ENCODE measurements around the gene CIROP. TPM values are rescaled to one million over a fixed set of nuclear protein-coding genes. Genes with fewer than 3 reads are reported as not detected.

CIROP gene
- total and polyA plus RNA-seq, 4 donors, result 0.06 to 0.61 (median 0.10) TPM

GRCh38 chr14:23089498-23090253, 15.1 kb downstream of the CIROP start:
- WGBS (ENCODE audit: insufficient coverage), result 100% methylated on average over 4 of the region's 12 CpGs
- DNase-seq (ENCODE audit: low read depth in 4 of 6, low spot score in 6 of 6), result no peak
- Histone ChIP-seq H3K9me3 (ENCODE audit: control insufficient read depth, insufficient read depth, low read length) (no peaks in the 10 kb centered on the region), H3K27me3 (ENCODE audit: control insufficient read depth, insufficient read depth, low read length) (no peaks in the 10 kb centered on the region), H3K36me3 (ENCODE audit: control insufficient read depth, insufficient read depth, low read length) (peaks cover 28% of the 10 kb centered on the region), H3K4me1 (ENCODE audit: control insufficient read depth, insufficient read depth, low read length) (no peaks in the 10 kb centered on the region), H3K27ac (ENCODE audit: low read depth, low read length) (no peak overlapping the region), H3K4me3 (ENCODE audit: low read depth, low read length) (no peak overlapping the region)

- DNase-seq (ENCODE audit: low read depth in 4 of 6, low spot score in 6 of 6), result no peak
- Histone ChIP-seq H3K27ac (ENCODE audit: low read depth, low read length) (no peak overlapping the region), H3K36me3 (ENCODE audit: control insufficient read depth, insufficient read depth, low read length) (peaks cover 47% of the 10 kb centered on the region), H3K4me1 (ENCODE audit: control insufficient read depth, insufficient read depth, low read length) (no peaks in the 10 kb centered on the region), H3K4me3 (ENCODE audit: low read depth, low read length) (no peak overlapping the region), H3K27me3 (ENCODE audit: control insufficient read depth, insufficient read depth, low read length) (no peaks in the 10 kb centered on the region), H3K9me3 (ENCODE audit: control insufficient read depth, insufficient read depth, low read length) (no peaks in the 10 kb centered on the region)
- WGBS (ENCODE audit: insufficient coverage), result 67% methylated on average over 1 of the region's 1 CpG
These were observed 18.2 kb downstream of the CIROP start for GRCh38 chr14:23086565-23086964.

- WGBS (ENCODE audit: insufficient coverage), result no CpG with 5 or more reads among the region's 3 CpGs
- H3K27ac ChIP-seq (ENCODE audit: low read depth, low read length), result no peak overlapping the region
- H3K4me1 ChIP-seq (ENCODE audit: control insufficient read depth, insufficient read depth, low read length), result no peaks in the 10 kb centered on the region
- H3K9me3 ChIP-seq (ENCODE audit: control insufficient read depth, insufficient read depth, low read length), result no peaks in the 10 kb centered on the region
- H3K4me3 ChIP-seq (ENCODE audit: low read depth, low read length), result no peak overlapping the region
- H3K27me3 ChIP-seq (ENCODE audit: control insufficient read depth, insufficient read depth, low read length), result no peaks in the 10 kb centered on the region
- H3K36me3 ChIP-seq (ENCODE audit: control insufficient read depth, insufficient read depth, low read length), result peaks cover 44% of the 10 kb centered on the region
- no peak for DNase-seq (ENCODE audit: low read depth in 4 of 6, low spot score in 6 of 6)
These were observed 19.3 kb downstream of the CIROP start for GRCh38 chr14:23085458-23085857.

GRCh38 chr14:23080474-23080873, 24.3 kb downstream of the CIROP start:
- Histone ChIP-seq H3K27me3 (ENCODE audit: control insufficient read depth, insufficient read depth, low read length) (no peaks in the 10 kb centered on the region), H3K4me3 (ENCODE audit: low read depth, low read length) (no peak overlapping the region), H3K27ac (ENCODE audit: low read depth, low read length) (no peak overlapping the region), H3K36me3 (ENCODE audit: control insufficient read depth, insufficient read depth, low read length) (peaks cover 63% of the 10 kb centered on the region), H3K9me3 (ENCODE audit: control insufficient read depth, insufficient read depth, low read length) (no peaks in the 10 kb centered on the region), H3K4me1 (ENCODE audit: control insufficient read depth, insufficient read depth, low read length) (no peaks in the 10 kb centered on the region)
- no peak for DNase-seq (ENCODE audit: low read depth in 4 of 6, low spot score in 6 of 6)
- WGBS (ENCODE audit: insufficient coverage), result no CpG with 5 or more reads among the region's 1 CpG

GRCh38 chr14:23079716-23080115, 25.1 kb downstream of the CIROP start:
- Histone ChIP-seq H3K4me3 (ENCODE audit: low read depth, low read length) (no peak overlapping the region), H3K27ac (ENCODE audit: low read depth, low read length) (no peak overlapping the region), H3K4me1 (ENCODE audit: control insufficient read depth, insufficient read depth, low read length) (no peaks in the 10 kb centered on the region), H3K27me3 (ENCODE audit: control insufficient read depth, insufficient read depth, low read length) (no peaks in the 10 kb centered on the region), H3K9me3 (ENCODE audit: control insufficient read depth, insufficient read depth, low read length) (no peaks in the 10 kb centered on the region), H3K36me3 (ENCODE audit: control insufficient read depth, insufficient read depth, low read length) (peaks cover 61% of the 10 kb centered on the region)
- DNase-seq (ENCODE audit: low read depth in 4 of 6, low spot score in 6 of 6), result no peak
- 94% methylated on average over 2 of the region's 2 CpGs for WGBS (ENCODE audit: insufficient coverage)

- Histone ChIP-seq H3K36me3 (ENCODE audit: control insufficient read depth, insufficient read depth, low read length) (peaks cover 61% of the 10 kb centered on the region), H3K4me1 (ENCODE audit: control insufficient read depth, insufficient read depth, low read length) (no peaks in the 10 kb centered on the region), H3K27me3 (ENCODE audit: control insufficient read depth, insufficient read depth, low read length) (no peaks in the 10 kb centered on the region), H3K9me3 (ENCODE audit: control insufficient read depth, insufficient read depth, low read length) (no peaks in the 10 kb centered on the region), H3K4me3 (ENCODE audit: low read depth, low read length) (no peak overlapping the region), H3K27ac (ENCODE audit: low read depth, low read length) (no peak overlapping the region)
- WGBS (ENCODE audit: insufficient coverage), result 76% methylated on average over 2 of the region's 2 CpGs
- DNase-seq (ENCODE audit: low read depth in 4 of 6, low spot score in 6 of 6), result no peak
These were observed 26.1 kb downstream of the CIROP start for GRCh38 chr14:23078692-23079116.

- no peak overlapping the region for H3K4me3 ChIP-seq (ENCODE audit: low read depth, low read length)
- H3K4me1 ChIP-seq (ENCODE audit: control insufficient read depth, insufficient read depth, low read length), result no peaks in the 10 kb centered on the region
- H3K27me3 ChIP-seq (ENCODE audit: control insufficient read depth, insufficient read depth, low read length), result no peaks in the 10 kb centered on the region
- no peaks in the 10 kb centered on the region for H3K9me3 ChIP-seq (ENCODE audit: control insufficient read depth, insufficient read depth, low read length)
- 80% methylated on average over 1 of the region's 5 CpGs for WGBS (ENCODE audit: insufficient coverage)
- DNase-seq (ENCODE audit: low read depth in 4 of 6, low spot score in 6 of 6), result no peak
- peaks cover 60% of the 10 kb centered on the region for H3K36me3 ChIP-seq (ENCODE audit: control insufficient read depth, insufficient read depth, low read length)
- H3K27ac ChIP-seq (ENCODE audit: low read depth, low read length), result no peak overlapping the region
These were observed 26.8 kb downstream of the CIROP start for GRCh38 chr14:23077962-23078361.

GRCh38 chr14:23076785-23077408, 27.9 kb downstream of the CIROP start:
- Histone ChIP-seq H3K4me1 (ENCODE audit: control insufficient read depth, insufficient read depth, low read length) (peaks cover 5% of the 10 kb centered on the region), H3K27me3 (ENCODE audit: control insufficient read depth, insufficient read depth, low read length) (no peaks in the 10 kb centered on the region), H3K9me3 (ENCODE audit: control insufficient read depth, insufficient read depth, low read length) (no peaks in the 10 kb centered on the region), H3K36me3 (ENCODE audit: control insufficient read depth, insufficient read depth, low read length) (peaks cover 55% of the 10 kb centered on the region), H3K4me3 (ENCODE audit: low read depth, low read length) (no peak overlapping the region), H3K27ac (ENCODE audit: low read depth, low read length) (no peak overlapping the region)
- peak in 2 of 6 donors; percentile 53 to 67 for DNase-seq (ENCODE audit: low read depth in 4 of 6, low spot score in 6 of 6)
- 100% methylated on average over 1 of the region's 5 CpGs for WGBS (ENCODE audit: insufficient coverage)

- WGBS (ENCODE audit: insufficient coverage), result no CpG with 5 or more reads among the region's 1 CpG
- peaks cover 14% of the 10 kb centered on the region for H3K4me1 ChIP-seq (ENCODE audit: control insufficient read depth, insufficient read depth, low read length)
- H3K27me3 ChIP-seq (ENCODE audit: control insufficient read depth, insufficient read depth, low read length), result no peaks in the 10 kb centered on the region
- H3K9me3 ChIP-seq (ENCODE audit: control insufficient read depth, insufficient read depth, low read length), result no peaks in the 10 kb centered on the region
- H3K36me3 ChIP-seq (ENCODE audit: control insufficient read depth, insufficient read depth, low read length), result peaks cover 44% of the 10 kb centered on the region
- no peak overlapping the region for H3K4me3 ChIP-seq (ENCODE audit: low read depth, low read length)
- no peak overlapping the region for H3K27ac ChIP-seq (ENCODE audit: low read depth, low read length)
- DNase-seq (ENCODE audit: low read depth in 4 of 6, low spot score in 6 of 6), result no peak
These were observed 29.9 kb downstream of the CIROP start for GRCh38 chr14:23074906-23075305.

Measured in spinal cord (tissue), 10 donors.